LNCAP (cell line): Measurements from ENCODE around the gene ITPR1.

ENCODE experiments used
- CTCF ChIP-seq: fragments of 450-650 bp; IDR thresholded peaks from 2 replicates; pipeline ENCODE4 v1.5.1; 2017; ENCODE audit warnings: mild to moderate bottlenecking

ITPR1 gene

GRCh38 chr3:4719046-4719501, 225.9 kb downstream of the ITPR1 start:
- TF ChIP-seq CTCF, result no peak

GRCh38 chr3:4720316-4721075, 227.3 kb downstream of the ITPR1 start:
- TF ChIP-seq CTCF, result peak; percentile 48; the same call in 1 of the 2 replicates

- no peak for TF ChIP-seq CTCF
Observed at GRCh38 chr3:4721511-4721911, 228.4 kb downstream of the ITPR1 start.

GRCh38 chr3:4722103-4722502, 229.0 kb downstream of the ITPR1 start:
- TF ChIP-seq CTCF, result peak; percentile 57

- no peak for TF ChIP-seq CTCF
Observed at GRCh38 chr3:4724051-4724629, 231.0 kb downstream of the ITPR1 start.

- no peak for TF ChIP-seq CTCF
Observed at GRCh38 chr3:4726549-4726948, 233.4 kb downstream of the ITPR1 start.

GRCh38 chr3:4729061-4729973, 236.2 kb downstream of the ITPR1 start:
- TF ChIP-seq CTCF, result no peak
